ENCODE measurements around the gene FGD5.

DNA sequence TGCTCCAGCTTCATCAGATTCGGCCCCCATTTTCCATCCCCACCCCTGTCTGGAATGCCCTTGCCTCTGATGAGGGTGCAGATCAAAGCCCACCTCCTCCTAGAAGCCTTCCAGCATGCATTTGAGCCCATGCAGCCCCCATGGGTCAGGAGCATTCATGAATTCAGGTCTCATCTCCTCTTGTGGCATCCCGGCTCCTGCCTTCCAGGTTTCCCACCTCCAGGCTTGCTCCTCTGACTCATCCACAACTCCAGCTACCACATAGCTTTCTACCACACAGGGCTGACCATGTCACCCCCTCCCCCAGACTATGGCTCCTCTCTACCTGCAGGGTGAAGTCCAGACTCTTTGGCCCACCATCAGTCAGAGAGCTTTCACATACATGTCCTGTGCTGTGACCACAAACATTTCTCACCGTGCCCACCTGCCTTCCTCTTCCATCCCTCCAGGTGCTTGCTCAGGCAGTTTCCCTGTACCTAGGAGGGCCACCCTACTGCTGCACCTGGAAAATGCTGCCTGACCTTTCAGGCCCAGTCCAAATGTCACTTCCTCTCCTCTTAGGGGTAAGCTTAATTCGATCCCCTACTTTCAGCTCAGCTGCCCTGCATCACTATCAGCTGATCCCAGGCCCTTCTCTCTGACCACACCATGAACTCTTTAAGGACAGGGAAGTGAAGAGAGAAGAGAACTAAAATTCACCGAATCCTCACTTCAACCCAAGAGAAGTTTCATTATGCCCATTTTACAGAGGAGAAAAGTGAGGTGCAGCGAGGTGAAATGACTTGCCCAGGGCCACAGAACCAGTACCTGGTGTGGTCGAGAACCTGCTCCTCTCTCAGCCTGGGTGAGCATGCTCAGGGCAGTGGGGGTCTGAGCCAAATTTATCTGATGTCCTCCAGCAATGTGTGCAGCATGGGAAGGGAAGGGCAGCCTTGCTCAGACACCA, 13.7 kb upstream of the FGD5 start:
- TF ChIP-seq POLR2A (IDR thresholded peaks at IDR 0.05), result no peak
- TF ChIP-seq, protein P1, sequence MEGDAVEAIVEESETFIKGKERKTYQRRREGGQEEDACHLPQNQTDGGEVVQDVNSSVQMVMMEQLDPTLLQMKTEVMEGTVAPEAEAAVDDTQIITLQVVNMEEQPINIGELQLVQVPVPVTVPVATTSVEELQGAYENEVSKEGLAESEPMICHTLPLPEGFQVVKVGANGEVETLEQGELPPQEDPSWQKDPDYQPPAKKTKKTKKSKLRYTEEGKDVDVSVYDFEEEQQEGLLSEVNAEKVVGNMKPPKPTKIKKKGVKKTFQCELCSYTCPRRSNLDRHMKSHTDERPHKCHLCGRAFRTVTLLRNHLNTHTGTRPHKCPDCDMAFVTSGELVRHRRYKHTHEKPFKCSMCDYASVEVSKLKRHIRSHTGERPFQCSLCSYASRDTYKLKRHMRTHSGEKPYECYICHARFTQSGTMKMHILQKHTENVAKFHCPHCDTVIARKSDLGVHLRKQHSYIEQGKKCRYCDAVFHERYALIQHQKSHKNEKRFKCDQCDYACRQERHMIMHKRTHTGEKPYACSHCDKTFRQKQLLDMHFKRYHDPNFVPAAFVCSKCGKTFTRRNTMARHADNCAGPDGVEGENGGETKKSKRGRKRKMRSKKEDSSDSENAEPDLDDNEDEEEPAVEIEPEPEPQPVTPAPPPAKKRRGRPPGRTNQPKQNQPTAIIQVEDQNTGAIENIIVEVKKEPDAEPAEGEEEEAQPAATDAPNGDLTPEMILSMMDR (IDR thresholded peaks at IDR 0.05), result no peak

All from heart left ventricle (tissue), 13 donors.